PFSK-1 (cell line): ENCODE measurements around the gene SERINC2.

Source experiments
- FOXP2 ChIP-seq: optimal IDR thresholded peaks from 2 replicates; pipeline ENCODE3; 2011; ENCODE audit warnings: borderline replicate concordance, control low read depth, inconsistent platforms; ENCODE audit not compliant: insufficient read depth; ENCODE audit errors: extremely low read length, extremely low read depth
- POLR2AphosphoS5 ChIP-seq: IDR thresholded peaks from 2 replicates; pipeline ENCODE4 v1.6.1; 2012; ENCODE audit warnings: low read depth, mild to moderate bottlenecking, control low read depth, low read length, moderate library complexity
- SIN3A ChIP-seq: IDR thresholded peaks from 2 replicates; pipeline ENCODE4 v1.6.1; 2012; ENCODE audit warnings: mild to moderate bottlenecking, low read length, moderate library complexity, borderline replicate concordance; ENCODE audit not compliant: insufficient read depth
- TAF1 ChIP-seq: IDR thresholded peaks from 2 replicates; pipeline ENCODE4 v1.6.1; 2012; ENCODE audit warnings: low read length, control low read depth, borderline replicate concordance; ENCODE audit not compliant: insufficient read depth
- TF ChIP-seq, protein P1 (sequence below), 2 experiments: IDR thresholded peaks; 2 replicates each; pipeline versions ENCODE4 v1.6.1 to v1.8.0; 2011 to 2012; ENCODE audit warnings: low read depth in 2 of 2, low read length in 2 of 2, control low read depth in 1 of 2, inconsistent platforms in 1 of 2, mild to moderate bottlenecking in 1 of 2, moderate library complexity in 1 of 2; ENCODE audit not compliant: insufficient read depth in 1 of 2

DNA sequence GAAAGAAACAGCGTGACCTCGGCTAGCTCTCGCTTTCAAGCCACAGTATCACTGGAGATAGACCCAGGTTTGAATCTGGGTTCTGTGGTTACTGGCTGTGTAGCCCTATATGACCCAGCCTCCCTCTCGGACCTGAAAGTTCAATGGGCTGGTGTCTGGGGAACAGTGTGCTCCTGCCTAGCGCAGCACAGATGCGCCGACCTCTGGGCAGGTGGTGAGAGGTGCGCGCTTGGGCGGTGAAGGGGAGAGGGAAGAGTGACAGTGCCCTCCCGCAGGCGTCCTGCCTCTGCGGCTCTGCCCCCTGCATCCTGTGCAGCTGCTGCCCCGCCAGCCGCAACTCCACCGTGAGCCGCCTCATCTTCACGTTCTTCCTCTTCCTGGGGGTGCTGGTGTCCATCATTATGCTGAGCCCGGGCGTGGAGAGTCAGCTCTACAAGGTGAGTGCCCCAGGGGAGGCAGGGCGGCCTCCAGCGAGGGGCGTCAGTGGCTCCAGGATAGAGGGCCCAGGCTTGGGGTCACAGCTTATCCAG lies 10.5 kb downstream of the SERINC2 start:
- no peak for TF ChIP-seq SIN3A
- TF ChIP-seq POLR2AphosphoS5 = no peak
- no peak for TF ChIP-seq TAF1
- TF ChIP-seq, protein P1, sequence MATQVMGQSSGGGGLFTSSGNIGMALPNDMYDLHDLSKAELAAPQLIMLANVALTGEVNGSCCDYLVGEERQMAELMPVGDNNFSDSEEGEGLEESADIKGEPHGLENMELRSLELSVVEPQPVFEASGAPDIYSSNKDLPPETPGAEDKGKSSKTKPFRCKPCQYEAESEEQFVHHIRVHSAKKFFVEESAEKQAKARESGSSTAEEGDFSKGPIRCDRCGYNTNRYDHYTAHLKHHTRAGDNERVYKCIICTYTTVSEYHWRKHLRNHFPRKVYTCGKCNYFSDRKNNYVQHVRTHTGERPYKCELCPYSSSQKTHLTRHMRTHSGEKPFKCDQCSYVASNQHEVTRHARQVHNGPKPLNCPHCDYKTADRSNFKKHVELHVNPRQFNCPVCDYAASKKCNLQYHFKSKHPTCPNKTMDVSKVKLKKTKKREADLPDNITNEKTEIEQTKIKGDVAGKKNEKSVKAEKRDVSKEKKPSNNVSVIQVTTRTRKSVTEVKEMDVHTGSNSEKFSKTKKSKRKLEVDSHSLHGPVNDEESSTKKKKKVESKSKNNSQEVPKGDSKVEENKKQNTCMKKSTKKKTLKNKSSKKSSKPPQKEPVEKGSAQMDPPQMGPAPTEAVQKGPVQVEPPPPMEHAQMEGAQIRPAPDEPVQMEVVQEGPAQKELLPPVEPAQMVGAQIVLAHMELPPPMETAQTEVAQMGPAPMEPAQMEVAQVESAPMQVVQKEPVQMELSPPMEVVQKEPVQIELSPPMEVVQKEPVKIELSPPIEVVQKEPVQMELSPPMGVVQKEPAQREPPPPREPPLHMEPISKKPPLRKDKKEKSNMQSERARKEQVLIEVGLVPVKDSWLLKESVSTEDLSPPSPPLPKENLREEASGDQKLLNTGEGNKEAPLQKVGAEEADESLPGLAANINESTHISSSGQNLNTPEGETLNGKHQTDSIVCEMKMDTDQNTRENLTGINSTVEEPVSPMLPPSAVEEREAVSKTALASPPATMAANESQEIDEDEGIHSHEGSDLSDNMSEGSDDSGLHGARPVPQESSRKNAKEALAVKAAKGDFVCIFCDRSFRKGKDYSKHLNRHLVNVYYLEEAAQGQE (IDR thresholded peaks at IDR 0.05; ENCODE audit: insufficient read depth in 1 of 2, low read depth in 2 of 2, low read length in 2 of 2) = no peak
- TF ChIP-seq FOXP2 = no peak
